ENCODE measurements around the gene NCBP1.

GRCh38 chr9:97628668-97629067 lies 5.0 kb upstream of the NCBP1 start:
- TF ChIP-seq CTCF (conservative IDR thresholded peaks at IDR 0.05; ENCODE audit: low read depth, low read length) (no peak), EZH2 (IDR thresholded peaks at IDR 0.05; ENCODE audit: low read length, unreplicated experiment) (no peak), EZH2phosphoT487 (IDR thresholded peaks at IDR 0.05; ENCODE audit: borderline replicate concordance, low read length) (no peak)

Data from PC-3 (cell line).